Activated T-cell treated with anti-CD3 and anti-CD28 coated beads for 48 hours (primary cell): ENCODE measurements around the gene PRR16.
"Not testable (repeated sequence)": the region's sequence is repeated elsewhere in the genome, so short reads cannot be mapped to it uniquely, and the experiment has no call there.

Experiments
- DNase-seq: peaks from one replicate; pipeline ENCODE4 v3.0.0-alpha.2; 2020; ENCODE audit warnings: low read depth

Gene PRR16

GRCh38 chr5:120463991-120464626 is at the start of gene PRR16:
PRR16 (plus strand) TSS chr5:120464300.
- no peak for DNase-seq

GRCh38 chr5:120415985-120416384 is 48.1 kb upstream of the PRR16 start:
- DNase-seq = no peak

GRCh38 chr5:120419127-120419526 is 45.0 kb upstream of the PRR16 start:
- no peak for DNase-seq

- not testable (repeated sequence) for DNase-seq
Observed at GRCh38 chr5:120426633-120427275, 37.3 kb upstream of the PRR16 start.

- no peak for DNase-seq
Observed at GRCh38 chr5:120430572-120430971, 33.5 kb upstream of the PRR16 start.

GRCh38 chr5:120432861-120433260 is 31.2 kb upstream of the PRR16 start:
- no peak for DNase-seq

GRCh38 chr5:120435129-120435528 is 29.0 kb upstream of the PRR16 start:
- no peak for DNase-seq

GRCh38 chr5:120436996-120437395 is 27.1 kb upstream of the PRR16 start:
- no peak for DNase-seq

- no peak for DNase-seq
Observed at GRCh38 chr5:120442694-120443093, 21.4 kb upstream of the PRR16 start.

GRCh38 chr5:120443607-120444006 is 20.5 kb upstream of the PRR16 start:
- no peak for DNase-seq

GRCh38 chr5:120446068-120446492 is 18.0 kb upstream of the PRR16 start:
- no peak for DNase-seq

GRCh38 chr5:120446901-120447300 is 17.2 kb upstream of the PRR16 start:
- DNase-seq = no peak

- DNase-seq = no peak
Observed at GRCh38 chr5:120447706-120448239, 16.3 kb upstream of the PRR16 start.

GRCh38 chr5:120449501-120449900 is 14.6 kb upstream of the PRR16 start:
- DNase-seq = no peak

GRCh38 chr5:120450910-120451309 is 13.2 kb upstream of the PRR16 start:
- no peak for DNase-seq

- DNase-seq = no peak
Observed at GRCh38 chr5:120451445-120451844, 12.7 kb upstream of the PRR16 start.

- DNase-seq = no peak
Observed at GRCh38 chr5:120452471-120452870, 11.6 kb upstream of the PRR16 start.

- no peak for DNase-seq
Observed at GRCh38 chr5:120454094-120454798, 9.9 kb upstream of the PRR16 start.

- no peak for DNase-seq
Observed at GRCh38 chr5:120456006-120456405, 8.1 kb upstream of the PRR16 start.

GRCh38 chr5:120457839-120458507 is 6.1 kb upstream of the PRR16 start:
- no peak for DNase-seq

- DNase-seq = not testable (repeated sequence)
Observed at GRCh38 chr5:120458508-120458847, 5.6 kb upstream of the PRR16 start.

- DNase-seq = no peak
Observed at GRCh38 chr5:120461251-120461650, 2.8 kb upstream of the PRR16 start.
